OCI-LY1 (cell line): ENCODE data around the gene TRO.

Experiments used
- EZH2 ChIP-seq: fragments of 200-600 bp; sonication (generic), shearing (Covaris generic); IDR thresholded peaks from 2 replicates; pipeline ENCODE4 v1.8.0; 2017; ENCODE audit warnings: borderline replicate concordance, mixed run types, mild to moderate bottlenecking, antibody characterized with exemption, low read length, moderate library complexity, mixed read lengths
- TF ChIP-seq, protein P1 (sequence below): fragments of 200-600 bp; sonication (generic), shearing (Covaris generic); IDR thresholded peaks from 2 replicates; pipeline ENCODE4 v1.5.1; 2017; ENCODE audit warnings: mild to moderate bottlenecking, antibody characterized with exemption, low read length, moderate library complexity, mixed read lengths

DNA sequence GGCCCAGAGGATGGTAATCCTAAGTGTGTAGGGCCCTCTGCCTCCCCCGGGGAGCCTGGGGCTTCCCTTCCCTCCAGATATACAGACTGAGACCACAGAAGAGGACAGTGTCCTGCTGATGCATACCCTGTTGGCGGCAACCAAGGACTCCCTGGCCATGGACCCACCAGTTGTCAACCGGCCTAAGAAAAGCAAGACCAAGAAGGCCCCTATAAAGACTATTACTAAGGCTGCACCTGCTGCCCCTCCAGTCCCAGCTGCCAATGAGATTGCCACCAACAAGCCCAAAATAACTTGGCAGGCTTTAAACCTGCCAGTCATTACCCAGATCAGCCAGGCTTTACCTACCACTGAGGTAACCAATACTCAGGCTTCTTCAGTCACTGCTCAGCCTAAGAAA is 1.9 kb downstream of the TRO start:
- TF ChIP-seq, protein P1, sequence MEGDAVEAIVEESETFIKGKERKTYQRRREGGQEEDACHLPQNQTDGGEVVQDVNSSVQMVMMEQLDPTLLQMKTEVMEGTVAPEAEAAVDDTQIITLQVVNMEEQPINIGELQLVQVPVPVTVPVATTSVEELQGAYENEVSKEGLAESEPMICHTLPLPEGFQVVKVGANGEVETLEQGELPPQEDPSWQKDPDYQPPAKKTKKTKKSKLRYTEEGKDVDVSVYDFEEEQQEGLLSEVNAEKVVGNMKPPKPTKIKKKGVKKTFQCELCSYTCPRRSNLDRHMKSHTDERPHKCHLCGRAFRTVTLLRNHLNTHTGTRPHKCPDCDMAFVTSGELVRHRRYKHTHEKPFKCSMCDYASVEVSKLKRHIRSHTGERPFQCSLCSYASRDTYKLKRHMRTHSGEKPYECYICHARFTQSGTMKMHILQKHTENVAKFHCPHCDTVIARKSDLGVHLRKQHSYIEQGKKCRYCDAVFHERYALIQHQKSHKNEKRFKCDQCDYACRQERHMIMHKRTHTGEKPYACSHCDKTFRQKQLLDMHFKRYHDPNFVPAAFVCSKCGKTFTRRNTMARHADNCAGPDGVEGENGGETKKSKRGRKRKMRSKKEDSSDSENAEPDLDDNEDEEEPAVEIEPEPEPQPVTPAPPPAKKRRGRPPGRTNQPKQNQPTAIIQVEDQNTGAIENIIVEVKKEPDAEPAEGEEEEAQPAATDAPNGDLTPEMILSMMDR: no peak
- no peak for TF ChIP-seq EZH2
